COLO668 (cell line): ENCODE measurements around the gene ALKBH4.
"Not testable (repeated sequence)": the region's sequence is repeated elsewhere in the genome, so short reads cannot be mapped to it uniquely, and the experiment has no call there.

Experiments used
- DNase-seq: peaks from one replicate; lab custom pipeline; 2025; ENCODE audit not compliant: unreplicated experiment; lab: John Stamatoyannopoulos, UW

ALKBH4 gene

GRCh38 chr7:102464577-102465280 lies at the start of gene ALKBH4, which contains the start of gene LRWD1:
Gene ALKBH4 (minus strand): TSS chr7:102464863. CDS start chr7:102464836, 27 bp downstream.
Gene LRWD1 (plus strand): TSS chr7:102464984. CDS start chr7:102465081, 97 bp downstream.
- peak; percentile 95 for DNase-seq

- DNase-seq: not testable (repeated sequence)
Observed at GRCh38 chr7:102512642-102513221, 48.1 kb upstream of the ALKBH4 start.

GRCh38 chr7:102511860-102512522 lies 47.3 kb upstream of the ALKBH4 start:
- not testable (repeated sequence) for DNase-seq

GRCh38 chr7:102510575-102510974 lies 45.9 kb upstream of the ALKBH4 start:
- not testable (repeated sequence) for DNase-seq

GRCh38 chr7:102507410-102508088 lies 42.9 kb upstream of the ALKBH4 start:
- not testable (repeated sequence) for DNase-seq

GRCh38 chr7:102505298-102506185 lies 40.9 kb upstream of the ALKBH4 start:
- DNase-seq: not testable (repeated sequence)

- DNase-seq: not testable (repeated sequence)
Observed at GRCh38 chr7:102503141-102503540, 38.5 kb upstream of the ALKBH4 start.

GRCh38 chr7:102498321-102498720 lies 33.7 kb upstream of the ALKBH4 start:
- not testable (repeated sequence) for DNase-seq

GRCh38 chr7:102497308-102497707 lies 32.6 kb upstream of the ALKBH4 start:
- not testable (repeated sequence) for DNase-seq

GRCh38 chr7:102496861-102497260 lies 32.2 kb upstream of the ALKBH4 start:
- DNase-seq: not testable (repeated sequence)

- not testable (repeated sequence) for DNase-seq
Observed at GRCh38 chr7:102494473-102495149, 29.9 kb upstream of the ALKBH4 start.

- not testable (repeated sequence) for DNase-seq
Observed at GRCh38 chr7:102494026-102494425, 29.4 kb upstream of the ALKBH4 start.

GRCh38 chr7:102493220-102493935 lies 28.7 kb upstream of the ALKBH4 start:
- DNase-seq: not testable (repeated sequence)

- not testable (repeated sequence) for DNase-seq
Observed at GRCh38 chr7:102490529-102491075, 25.9 kb upstream of the ALKBH4 start.

- not testable (repeated sequence) for DNase-seq
Observed at GRCh38 chr7:102484317-102484716, 19.7 kb upstream of the ALKBH4 start.

GRCh38 chr7:102481962-102482361 lies 17.3 kb upstream of the ALKBH4 start:
- not testable (repeated sequence) for DNase-seq

- not testable (repeated sequence) for DNase-seq
Observed at GRCh38 chr7:102479982-102480637, 15.4 kb upstream of the ALKBH4 start.

GRCh38 chr7:102479209-102479584 lies 14.5 kb upstream of the ALKBH4 start:
- not testable (repeated sequence) for DNase-seq
